Nephron progenitor cell (in vitro differentiated cells): ENCODE results near the gene CTXND2.
"Not testable (repeated sequence)": the region's sequence is repeated elsewhere in the genome, so short reads cannot be mapped to it uniquely, and the experiment has no call there.

Experiments used
- DNase-seq: peaks from one replicate; pipeline ENCODE4 v3.0.0; 2021
- H3K27ac Mint-ChIP-seq: 2 replicates; pipeline ENCODE4 v1.8.0; 2021; ENCODE audit warnings: mild to moderate bottlenecking, moderate library complexity, mixed read lengths
- H3K27me3 Mint-ChIP-seq: 2 replicates; pipeline ENCODE4 v1.8.0; 2021; ENCODE audit warnings: mild to moderate bottlenecking, low read depth, mixed read lengths; ENCODE audit not compliant: poor library complexity
- H3K36me3 Mint-ChIP-seq: 2 replicates; pipeline ENCODE4 v1.8.0; 2021; ENCODE audit warnings: low read depth, mixed read lengths
- H3K4me1 Mint-ChIP-seq: 2 replicates; pipeline ENCODE4 v1.8.0; 2021; ENCODE audit warnings: mixed read lengths
- H3K4me3 Mint-ChIP-seq: 2 replicates; pipeline ENCODE4 v1.8.0; 2021; ENCODE audit warnings: mild to moderate bottlenecking, moderate library complexity, mixed read lengths
- H3K9me3 Mint-ChIP-seq: 2 replicates; pipeline ENCODE4 v1.8.0; 2021; ENCODE audit warnings: mild to moderate bottlenecking, moderate library complexity, mixed read lengths
- CTCF ChIP-seq: fragments of 200-600 bp; sonication (generic); IDR thresholded peaks from 2 replicates; pipeline ENCODE4 v1.5.0; 2021; ENCODE audit warnings: antibody characterized with exemption

CTXND2 gene

DNA sequence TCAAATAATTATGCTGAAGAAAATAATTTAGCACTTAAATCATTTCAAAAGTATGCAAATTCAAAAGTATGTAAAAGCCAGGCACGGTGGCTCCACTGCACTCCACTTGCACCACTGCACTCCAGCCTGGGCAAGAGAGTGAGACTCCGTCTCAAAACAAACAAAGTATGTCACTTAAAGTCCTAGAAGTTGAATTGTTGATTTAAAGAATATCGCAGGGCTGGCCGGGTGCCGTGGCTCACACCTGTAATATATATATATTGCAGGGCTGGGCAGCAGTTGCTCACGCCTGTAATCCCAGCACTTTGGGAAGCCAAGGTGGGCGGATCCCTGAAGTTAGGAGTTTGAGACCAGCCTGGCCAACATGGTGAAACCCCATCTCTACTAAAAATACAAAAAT, 30.5 kb downstream of the CTXND2 start:
- Mint-ChIP-seq H3K27me3 (peaks cover 11% of the 10 kb centered on the region), H3K4me3 (no peak overlapping the region), H3K9me3 (no peaks in the 10 kb centered on the region), H3K27ac (no peak overlapping the region), H3K4me1 (peaks cover 5% of the 10 kb centered on the region), H3K36me3 (no peaks in the 10 kb centered on the region)
- no peak for TF ChIP-seq CTCF
- DNase-seq = no peak

DNA sequence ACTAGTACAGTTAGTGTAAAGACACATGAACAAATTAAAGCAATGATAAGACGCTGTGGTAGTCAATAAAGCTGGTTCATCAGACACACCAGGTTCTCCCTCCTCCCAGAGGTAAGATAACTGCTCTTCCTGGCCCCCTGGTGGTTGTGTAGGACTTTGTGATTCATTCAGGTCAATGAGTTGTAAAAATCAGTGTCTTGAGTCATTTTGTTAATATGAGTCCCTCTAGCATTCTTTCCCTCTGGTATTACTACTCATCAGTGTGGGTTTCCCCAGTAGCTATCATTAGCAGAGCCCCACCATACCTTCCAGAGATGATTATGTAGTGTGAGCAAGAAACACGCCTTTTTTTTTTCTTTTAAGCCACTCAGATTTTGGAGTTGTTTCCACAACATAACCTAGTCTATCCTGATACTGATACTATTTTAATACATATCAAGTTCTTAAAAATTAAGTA, 35.6 kb downstream of the CTXND2 start:
- peak; percentile 76 for TF ChIP-seq CTCF
- Mint-ChIP-seq H3K27me3 (peaks cover 8% of the 10 kb centered on the region), H3K4me3 (no peak overlapping the region), H3K4me1 (peaks cover 26% of the 10 kb centered on the region), H3K27ac (no peak overlapping the region), H3K9me3 (peaks cover 4% of the 10 kb centered on the region), H3K36me3 (peaks cover 5% of the 10 kb centered on the region)
- peak; percentile 68 for DNase-seq

DNA sequence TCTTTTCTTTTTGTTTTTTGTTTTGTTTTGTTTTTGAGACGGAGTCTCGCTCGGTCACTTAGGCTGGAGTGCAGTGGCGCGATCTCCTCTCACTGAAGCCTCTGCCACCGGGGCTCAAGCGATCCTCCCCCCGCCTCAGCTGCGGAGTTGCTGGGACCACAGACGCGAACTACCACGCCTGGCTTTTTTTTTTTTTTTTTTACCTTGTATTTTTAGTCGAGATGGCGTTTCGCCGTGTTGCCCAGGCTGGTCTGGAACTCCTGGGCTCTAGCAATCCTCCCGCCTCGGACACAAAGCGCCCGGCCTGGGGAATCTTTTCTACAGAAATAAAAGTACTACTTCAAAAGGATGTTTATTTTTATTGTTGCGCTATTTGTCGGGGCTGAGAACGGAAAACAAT, 38.1 kb downstream of the CTXND2 start:
- no peak for DNase-seq
- Mint-ChIP-seq H3K4me3 (peak overlapping the region; percentile 20), H3K9me3 (peaks cover 24% of the 10 kb centered on the region), H3K4me1 (peaks cover 29% of the 10 kb centered on the region), H3K27me3 (peaks cover 8% of the 10 kb centered on the region), H3K27ac (no peak overlapping the region), H3K36me3 (peaks cover 31% of the 10 kb centered on the region)
- TF ChIP-seq CTCF = no peak

- H3K4me1 Mint-ChIP-seq = peaks cover 29% of the 10 kb centered on the region
- peak within 1 kb of the TSS; percentile 96 for H3K4me3 Mint-ChIP-seq
- peak within 1 kb of the TSS; percentile 99 for H3K27ac Mint-ChIP-seq
- H3K9me3 Mint-ChIP-seq = peaks cover 35% of the 10 kb centered on the region
- H3K36me3 Mint-ChIP-seq = peaks cover 42% of the 10 kb centered on the region
- TF ChIP-seq CTCF = no peak
- H3K27me3 Mint-ChIP-seq = peaks cover 4% of the 10 kb centered on the region
- DNase-seq = peak; percentile 90
These were observed 39.3 kb downstream of the CTXND2 start, which contains the start of gene SETDB1 for GRCh38 chr1:150926097-150926741. Gene SETDB1 (plus strand): TSS chr1:150926363. CDS start chr1:150927715, 1,352 bp downstream.

GRCh38 chr1:150927624-150928023, 40.7 kb downstream of the CTXND2 start:
- H3K4me1 Mint-ChIP-seq = peaks cover 22% of the 10 kb centered on the region
- no peak for DNase-seq
- H3K36me3 Mint-ChIP-seq = peaks cover 56% of the 10 kb centered on the region
- peaks cover 49% of the 10 kb centered on the region for H3K9me3 Mint-ChIP-seq
- H3K27ac Mint-ChIP-seq = no peak overlapping the region
- H3K27me3 Mint-ChIP-seq = no peaks in the 10 kb centered on the region
- no peak for TF ChIP-seq CTCF
- H3K4me3 Mint-ChIP-seq = peak overlapping the region; percentile 96

GRCh38 chr1:150928286-150928685, 41.4 kb downstream of the CTXND2 start:
- Mint-ChIP-seq H3K27ac (no peak overlapping the region), H3K4me1 (peaks cover 21% of the 10 kb centered on the region), H3K27me3 (no peaks in the 10 kb centered on the region), H3K9me3 (peaks cover 53% of the 10 kb centered on the region), H3K4me3 (peak overlapping the region; percentile 48), H3K36me3 (peaks cover 63% of the 10 kb centered on the region)
- TF ChIP-seq CTCF = no peak
- DNase-seq = no peak

GRCh38 chr1:150928775-150929174, 41.8 kb downstream of the CTXND2 start:
- Mint-ChIP-seq H3K9me3 (peaks cover 53% of the 10 kb centered on the region), H3K4me1 (peaks cover 21% of the 10 kb centered on the region), H3K36me3 (peaks cover 67% of the 10 kb centered on the region)
- not testable (repeated sequence) for DNase-seq, H3K27me3 Mint-ChIP-seq, H3K27ac Mint-ChIP-seq, H3K4me3 Mint-ChIP-seq
